ENCODE data around the gene KRT33B. TPM values are rescaled to one million over a fixed set of nuclear protein-coding genes. Genes with fewer than 3 reads are reported as not detected.

The KRT33B gene
- total RNA-seq, 1 donor from 2014 or later = not detected

GRCh38 chr17:41366070-41366469 lies 3.5 kb downstream of the KRT33B start:
- Histone ChIP-seq H3K4me1 (no peaks in the 10 kb centered on the region), H3K27ac (no peak overlapping the region), H3K4me3 (no peak overlapping the region), H3K9me3 (no peaks in the 10 kb centered on the region), H3K36me3 (no peaks in the 10 kb centered on the region), H3K27me3 (no peaks in the 10 kb centered on the region)
- intact Hi-C loops (cut with DNase I) = no loop called here
- no peak for TF ChIP-seq CTCF (IDR thresholded peaks at IDR 0.05)
- DNase-seq (ENCODE audit: low spot score in 2 of 2) = no peak

- H3K27me3 ChIP-seq = no peaks in the 10 kb centered on the region
Measured at GRCh38 chr17:41363881-41364280, 5.7 kb downstream of the KRT33B start.

GRCh38 chr17:41360296-41360995 lies 9.2 kb downstream of the KRT33B start:
- Histone ChIP-seq H3K9me3 (no peaks in the 10 kb centered on the region), H3K36me3 (no peaks in the 10 kb centered on the region), H3K27me3 (no peaks in the 10 kb centered on the region), H3K4me1 (no peaks in the 10 kb centered on the region), H3K27ac (no peak overlapping the region), H3K4me3 (no peak overlapping the region)
- no peak for DNase-seq (ENCODE audit: low spot score in 2 of 2)
- no peak for TF ChIP-seq CTCF (IDR thresholded peaks at IDR 0.05)
- intact Hi-C loops (cut with DNase I) = no loop called here

More at GRCh38 chr17:41363881-41364280, 5.7 kb downstream of the KRT33B start:
- no peak overlapping the region for H3K4me3 ChIP-seq
- H3K36me3 ChIP-seq = no peaks in the 10 kb centered on the region
- intact Hi-C loops (cut with DNase I) = no loop called here
- no peak for DNase-seq (ENCODE audit: low spot score in 2 of 2)
- H3K27ac ChIP-seq = no peak overlapping the region
- no peak for TF ChIP-seq CTCF (IDR thresholded peaks at IDR 0.05)
- no peaks in the 10 kb centered on the region for H3K4me1 ChIP-seq
- no peaks in the 10 kb centered on the region for H3K9me3 ChIP-seq

GRCh38 chr17:41354536-41354935 lies 15.1 kb downstream of the KRT33B start:
- intact Hi-C loops (cut with DNase I) = no loop called here
- no peak overlapping the region for H3K4me3 ChIP-seq
- no peak for DNase-seq (ENCODE audit: low spot score in 2 of 2)
- no peak overlapping the region for H3K27ac ChIP-seq
- no peaks in the 10 kb centered on the region for H3K9me3 ChIP-seq
- no peaks in the 10 kb centered on the region for H3K36me3 ChIP-seq
- no peaks in the 10 kb centered on the region for H3K27me3 ChIP-seq
- TF ChIP-seq CTCF (IDR thresholded peaks at IDR 0.05) = no peak
- no peaks in the 10 kb centered on the region for H3K4me1 ChIP-seq

- no peak for TF ChIP-seq CTCF (IDR thresholded peaks at IDR 0.05)
- H3K27ac ChIP-seq = no peak overlapping the region
- intact Hi-C loops (cut with DNase I) = no loop called here
- H3K4me3 ChIP-seq = no peak overlapping the region
- DNase-seq (ENCODE audit: low spot score in 2 of 2) = no peak
- H3K9me3 ChIP-seq = no peaks in the 10 kb centered on the region
- no peaks in the 10 kb centered on the region for H3K27me3 ChIP-seq
- no peaks in the 10 kb centered on the region for H3K36me3 ChIP-seq
- H3K4me1 ChIP-seq = no peaks in the 10 kb centered on the region
Measured at GRCh38 chr17:41352597-41353366, 16.8 kb downstream of the KRT33B start.

Measured in ascending aorta (tissue), 2 donors.